Panc1 (cell line): ENCODE data around the gene EPB41L4B.

Experiments
- POLR2AphosphoS5 ChIP-seq: IDR thresholded peaks from 2 replicates; pipeline ENCODE4 v1.6.1; 2012; ENCODE audit warnings: mild to moderate bottlenecking, low read depth, low read length, moderate library complexity
- SIN3A ChIP-seq: IDR thresholded peaks from 2 replicates; pipeline ENCODE4 v1.6.1; 2012; ENCODE audit warnings: low read depth, mild to moderate bottlenecking, low read length, moderate library complexity, borderline replicate concordance; ENCODE audit not compliant: insufficient read depth
- TCF7L2 ChIP-seq: IDR thresholded peaks from 2 replicates; pipeline ENCODE4 v1.6.1; 2011; ENCODE audit warnings: mild to moderate bottlenecking, low read depth, low read length, inconsistent platforms
- TF ChIP-seq, protein P1 (sequence below): fragments of 450-650 bp; IDR thresholded peaks from 2 replicates; pipeline ENCODE4 v1.5.1; 2017; ENCODE audit warnings: mild to moderate bottlenecking
- TF ChIP-seq, protein P2 (sequence below), 2 experiments: IDR thresholded peaks; 2 replicates each; pipeline ENCODE4 v1.6.1; 2011 to 2012; ENCODE audit warnings: low read depth in 2 of 2, control low read depth in 1 of 2, low read length in 1 of 2, mild to moderate bottlenecking in 1 of 2, moderate library complexity in 1 of 2; ENCODE audit not compliant: insufficient read depth in 1 of 2

DNA sequence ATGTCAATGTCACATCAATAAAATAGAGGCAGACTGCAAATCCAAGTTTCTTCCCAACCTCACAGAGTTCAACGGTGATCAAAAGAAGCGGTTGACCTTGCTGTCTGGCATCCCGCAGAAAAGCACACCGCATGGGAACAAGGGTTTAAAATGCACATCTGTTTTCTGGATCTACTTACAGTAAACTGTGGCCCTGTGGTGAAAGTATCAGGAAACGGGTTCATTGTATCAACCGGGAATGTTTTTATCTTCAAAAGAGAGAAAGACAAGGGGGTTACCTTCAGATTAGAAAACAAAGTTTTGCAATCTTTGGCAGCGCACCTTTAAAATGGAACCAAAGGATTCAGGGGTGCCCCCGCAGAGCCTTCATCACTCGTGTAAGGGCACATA lies 138.3 kb downstream of the EPB41L4B start:
- TF ChIP-seq, protein P1, sequence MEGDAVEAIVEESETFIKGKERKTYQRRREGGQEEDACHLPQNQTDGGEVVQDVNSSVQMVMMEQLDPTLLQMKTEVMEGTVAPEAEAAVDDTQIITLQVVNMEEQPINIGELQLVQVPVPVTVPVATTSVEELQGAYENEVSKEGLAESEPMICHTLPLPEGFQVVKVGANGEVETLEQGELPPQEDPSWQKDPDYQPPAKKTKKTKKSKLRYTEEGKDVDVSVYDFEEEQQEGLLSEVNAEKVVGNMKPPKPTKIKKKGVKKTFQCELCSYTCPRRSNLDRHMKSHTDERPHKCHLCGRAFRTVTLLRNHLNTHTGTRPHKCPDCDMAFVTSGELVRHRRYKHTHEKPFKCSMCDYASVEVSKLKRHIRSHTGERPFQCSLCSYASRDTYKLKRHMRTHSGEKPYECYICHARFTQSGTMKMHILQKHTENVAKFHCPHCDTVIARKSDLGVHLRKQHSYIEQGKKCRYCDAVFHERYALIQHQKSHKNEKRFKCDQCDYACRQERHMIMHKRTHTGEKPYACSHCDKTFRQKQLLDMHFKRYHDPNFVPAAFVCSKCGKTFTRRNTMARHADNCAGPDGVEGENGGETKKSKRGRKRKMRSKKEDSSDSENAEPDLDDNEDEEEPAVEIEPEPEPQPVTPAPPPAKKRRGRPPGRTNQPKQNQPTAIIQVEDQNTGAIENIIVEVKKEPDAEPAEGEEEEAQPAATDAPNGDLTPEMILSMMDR: no peak
- TF ChIP-seq POLR2AphosphoS5: no peak
- TF ChIP-seq, protein P2, sequence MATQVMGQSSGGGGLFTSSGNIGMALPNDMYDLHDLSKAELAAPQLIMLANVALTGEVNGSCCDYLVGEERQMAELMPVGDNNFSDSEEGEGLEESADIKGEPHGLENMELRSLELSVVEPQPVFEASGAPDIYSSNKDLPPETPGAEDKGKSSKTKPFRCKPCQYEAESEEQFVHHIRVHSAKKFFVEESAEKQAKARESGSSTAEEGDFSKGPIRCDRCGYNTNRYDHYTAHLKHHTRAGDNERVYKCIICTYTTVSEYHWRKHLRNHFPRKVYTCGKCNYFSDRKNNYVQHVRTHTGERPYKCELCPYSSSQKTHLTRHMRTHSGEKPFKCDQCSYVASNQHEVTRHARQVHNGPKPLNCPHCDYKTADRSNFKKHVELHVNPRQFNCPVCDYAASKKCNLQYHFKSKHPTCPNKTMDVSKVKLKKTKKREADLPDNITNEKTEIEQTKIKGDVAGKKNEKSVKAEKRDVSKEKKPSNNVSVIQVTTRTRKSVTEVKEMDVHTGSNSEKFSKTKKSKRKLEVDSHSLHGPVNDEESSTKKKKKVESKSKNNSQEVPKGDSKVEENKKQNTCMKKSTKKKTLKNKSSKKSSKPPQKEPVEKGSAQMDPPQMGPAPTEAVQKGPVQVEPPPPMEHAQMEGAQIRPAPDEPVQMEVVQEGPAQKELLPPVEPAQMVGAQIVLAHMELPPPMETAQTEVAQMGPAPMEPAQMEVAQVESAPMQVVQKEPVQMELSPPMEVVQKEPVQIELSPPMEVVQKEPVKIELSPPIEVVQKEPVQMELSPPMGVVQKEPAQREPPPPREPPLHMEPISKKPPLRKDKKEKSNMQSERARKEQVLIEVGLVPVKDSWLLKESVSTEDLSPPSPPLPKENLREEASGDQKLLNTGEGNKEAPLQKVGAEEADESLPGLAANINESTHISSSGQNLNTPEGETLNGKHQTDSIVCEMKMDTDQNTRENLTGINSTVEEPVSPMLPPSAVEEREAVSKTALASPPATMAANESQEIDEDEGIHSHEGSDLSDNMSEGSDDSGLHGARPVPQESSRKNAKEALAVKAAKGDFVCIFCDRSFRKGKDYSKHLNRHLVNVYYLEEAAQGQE (IDR thresholded peaks at IDR 0.05; ENCODE audit: insufficient read depth in 1 of 2, low read depth in 2 of 2, low read length in 1 of 2): no peak
- no peak for TF ChIP-seq SIN3A
- no peak for TF ChIP-seq TCF7L2
